HG02970 (cell line): ENCODE measurements around the gene ABCG5.

Source experiments
- ATAC-seq: cut with Tn5 transposase; IDR thresholded peaks from one replicate; pipeline ENCODE4 v1.9.1; 2021; ENCODE audit warnings: mild to moderate bottlenecking, moderate library complexity, moderate number of reproducible peaks; ENCODE audit not compliant: unreplicated experiment, low FRiP score

Gene ABCG5

GRCh38 chr2:43845181-43845580, 6.5 kb upstream of the ABCG5 start:
- no peak for ATAC-seq

GRCh38 chr2:43842866-43843226, 4.2 kb upstream of the ABCG5 start:
- ATAC-seq = no peak

DNA sequence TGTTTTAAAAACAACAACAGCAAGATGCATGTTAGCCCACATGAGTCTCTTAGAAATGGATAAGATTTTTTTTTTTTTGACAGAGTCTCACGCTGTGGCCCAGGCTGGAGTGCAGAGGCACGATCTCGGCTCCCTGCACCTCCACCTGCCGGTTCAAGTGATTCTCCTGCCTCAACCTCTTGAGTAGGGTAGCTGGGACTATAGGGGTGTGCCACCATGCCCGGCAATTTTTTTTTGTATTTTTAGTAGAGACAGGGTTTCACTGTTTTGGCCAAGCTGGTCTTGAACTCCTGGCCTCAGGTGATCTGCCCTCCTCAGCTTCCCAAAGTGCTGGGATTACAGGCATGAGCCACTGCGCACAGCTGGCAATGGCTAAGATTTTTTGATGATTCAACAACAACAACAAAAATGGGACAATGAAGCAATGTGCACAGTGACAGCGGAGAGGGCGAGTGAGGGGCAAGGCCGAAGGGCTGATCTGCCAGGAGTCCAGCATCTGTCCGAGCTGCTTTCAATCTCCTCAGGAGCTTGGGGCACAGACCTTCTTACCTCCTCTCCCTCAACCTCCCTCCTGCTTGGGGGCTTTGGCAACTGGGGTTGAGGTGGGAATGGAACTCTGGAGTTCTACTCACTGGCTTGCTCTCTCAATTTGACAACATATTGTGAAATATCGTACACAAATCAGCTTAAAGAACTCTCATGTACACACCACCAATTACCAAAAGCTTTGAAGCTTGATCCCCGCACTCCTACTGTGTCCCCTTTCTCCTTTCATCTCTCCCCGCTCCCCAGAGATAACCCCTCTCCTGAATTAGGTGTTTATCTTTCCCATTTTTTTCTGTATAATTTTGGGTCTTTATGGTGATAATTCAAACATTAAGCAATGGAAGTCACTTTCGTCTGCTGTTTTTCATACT, 3.6 kb upstream of the ABCG5 start:
- no peak for ATAC-seq

DNA sequence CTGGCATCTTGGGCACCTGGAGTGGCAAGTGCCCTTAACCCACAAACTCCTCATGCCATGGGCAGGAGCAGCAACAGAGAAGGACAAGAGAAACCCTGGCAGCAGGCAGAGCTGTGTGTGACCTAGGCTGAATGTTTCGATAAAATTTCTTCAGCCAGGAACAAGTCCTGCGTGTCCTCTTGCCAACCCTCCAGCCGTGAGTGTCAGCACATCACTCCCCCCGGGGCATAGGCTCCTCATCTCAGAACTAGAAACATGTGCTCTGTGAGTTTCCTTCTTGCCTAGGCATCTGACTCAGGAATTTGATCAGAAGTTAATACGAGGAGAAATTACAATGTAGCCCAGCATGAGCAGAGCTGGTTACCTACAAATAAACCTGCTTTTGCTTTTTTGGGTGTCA, 2.3 kb upstream of the ABCG5 start:
- ATAC-seq = no peak

DNA sequence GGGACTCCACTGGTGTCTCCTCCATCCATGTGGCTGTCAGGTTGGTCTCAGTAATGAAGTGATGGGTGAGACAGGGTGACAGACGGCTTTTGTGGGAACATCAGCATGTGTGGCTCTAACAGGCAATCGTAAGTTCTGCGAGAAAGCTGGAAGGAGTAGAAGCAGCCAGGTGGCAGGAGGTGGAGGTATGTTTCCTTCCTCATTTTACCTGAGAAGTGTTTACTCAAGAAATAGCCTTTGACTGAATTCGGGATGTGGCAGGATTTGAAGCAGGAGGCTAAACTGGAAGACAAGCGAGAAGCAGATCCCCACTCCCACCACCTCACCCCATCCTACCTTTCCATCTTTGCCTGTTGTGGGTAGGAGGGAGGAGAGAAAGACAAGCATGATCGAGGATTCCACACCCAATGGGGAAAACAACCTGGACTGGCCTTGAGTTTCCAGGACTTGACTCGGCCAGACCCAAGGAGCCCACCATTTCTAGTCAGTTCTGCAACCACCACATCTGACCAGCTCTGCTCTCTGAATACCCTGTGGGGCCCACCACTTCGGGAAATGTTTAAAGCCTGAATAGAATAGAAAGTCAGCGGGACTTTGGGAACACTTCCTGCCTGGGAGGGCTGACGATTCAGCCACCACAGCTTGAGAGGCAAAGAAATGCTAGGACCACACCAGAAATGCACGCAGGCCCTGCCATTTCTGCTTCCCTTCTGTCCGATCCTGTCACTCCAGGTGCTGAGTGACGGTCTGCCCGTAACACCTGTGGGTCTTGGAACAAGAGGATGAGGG, 1.3 kb upstream of the ABCG5 start:
- ATAC-seq = no peak

DNA sequence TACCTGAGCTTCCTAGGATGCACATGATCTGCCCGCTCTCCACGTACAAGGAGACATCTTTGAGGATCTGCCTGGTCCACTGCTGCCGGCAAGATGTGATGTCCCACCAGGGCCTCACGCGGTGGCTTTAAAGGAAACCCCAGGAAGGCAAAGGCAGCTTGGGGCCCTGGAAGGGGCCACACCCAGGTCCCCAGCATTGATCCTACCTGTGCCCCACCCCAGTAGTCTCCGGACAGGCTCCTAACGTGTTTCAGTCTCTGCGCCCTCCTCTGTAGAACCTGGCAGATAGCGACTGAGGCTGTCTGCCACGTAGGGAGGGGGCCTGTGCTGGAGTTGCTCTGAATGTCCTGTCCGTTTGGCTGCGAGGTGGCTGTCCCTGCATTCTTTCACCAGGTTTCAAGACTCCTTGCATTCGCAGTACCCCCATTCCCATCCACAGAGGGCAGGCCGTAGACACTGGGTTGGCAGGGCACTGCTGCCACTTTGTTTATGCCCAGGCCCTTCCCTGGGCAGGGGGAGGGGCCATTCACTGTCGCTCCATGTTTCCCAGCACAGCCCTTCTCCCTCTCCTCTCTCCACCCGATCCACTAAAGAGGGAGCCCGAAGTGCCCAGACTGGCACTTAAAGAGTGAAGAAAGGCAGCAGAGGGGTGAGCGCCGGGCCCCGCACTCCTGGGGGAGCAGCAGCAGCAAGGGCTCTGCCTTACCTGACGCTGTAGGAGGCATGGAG, 644 bp downstream of the ABCG5 start:
- ATAC-seq = no peak

GRCh38 chr2:43837033-43837432, 1.6 kb downstream of the ABCG5 start:
- no peak for ATAC-seq

DNA sequence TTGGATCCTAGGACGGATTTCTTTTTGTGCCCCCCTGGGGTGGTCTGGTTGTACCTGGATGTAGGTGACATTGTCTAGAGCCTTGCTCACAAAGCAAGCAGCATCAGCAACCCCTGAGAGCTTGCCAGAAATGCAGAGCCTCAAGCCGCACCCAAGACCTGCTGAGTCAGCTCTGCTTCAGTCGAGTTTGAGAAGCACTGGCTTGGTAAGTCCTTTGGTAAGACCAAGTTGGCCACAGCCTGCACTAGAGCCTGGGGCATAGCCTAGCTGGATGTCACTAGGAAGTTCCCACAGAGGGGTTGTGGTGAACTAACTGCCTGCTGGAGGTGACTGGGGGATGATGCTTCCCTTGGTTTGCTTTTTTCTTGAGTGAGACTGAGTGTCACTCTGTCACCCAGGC, 6.2 kb downstream of the ABCG5 start:
- no peak for ATAC-seq

GRCh38 chr2:43831543-43832294, 6.9 kb downstream of the ABCG5 start:
- ATAC-seq = no peak

DNA sequence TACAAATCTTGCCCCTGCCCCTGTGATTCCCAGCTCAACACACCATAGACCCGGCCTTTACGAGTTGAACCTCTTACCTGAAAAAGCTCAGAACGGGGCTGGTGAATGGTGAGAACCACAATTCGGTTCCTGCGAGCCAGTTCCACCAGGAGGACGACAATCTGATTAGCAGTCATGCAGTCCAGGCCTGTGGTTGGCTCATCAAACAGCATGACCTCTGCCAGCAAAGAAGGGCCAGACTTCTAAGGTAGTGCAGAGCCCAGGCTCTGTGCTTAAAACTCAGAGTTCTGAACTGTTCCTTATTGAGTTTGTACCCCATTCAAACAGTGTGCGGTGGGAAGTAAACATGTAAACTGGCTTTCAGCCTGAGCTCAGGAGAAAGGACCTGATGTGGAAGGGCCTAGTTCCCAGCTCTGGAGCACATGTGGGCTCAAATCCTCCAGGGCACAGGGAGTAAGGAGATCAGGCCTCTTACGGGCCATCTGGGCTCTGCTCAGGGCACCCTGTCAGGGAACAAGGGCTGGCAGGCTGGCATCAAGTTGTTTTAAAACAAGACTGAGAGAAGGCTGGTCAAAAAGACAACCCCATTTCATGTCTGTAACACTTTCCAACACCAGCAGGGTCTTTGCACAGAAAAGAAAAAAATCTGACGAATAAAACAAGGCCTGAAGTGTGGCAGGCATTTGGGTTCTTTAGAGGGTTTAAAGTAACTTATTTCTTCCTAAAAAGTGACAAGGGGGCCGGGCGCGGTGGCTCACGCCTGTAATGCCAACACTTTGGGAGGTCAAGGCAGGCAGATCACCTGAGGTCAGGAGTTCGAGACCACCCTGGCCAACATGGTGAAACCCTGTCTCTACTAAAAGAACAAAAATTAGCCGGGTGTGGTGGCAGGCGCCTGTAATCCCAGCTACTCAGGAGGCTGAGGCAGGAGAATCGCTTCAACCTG, 12.1 kb downstream of the ABCG5 start:
- no peak for ATAC-seq

DNA sequence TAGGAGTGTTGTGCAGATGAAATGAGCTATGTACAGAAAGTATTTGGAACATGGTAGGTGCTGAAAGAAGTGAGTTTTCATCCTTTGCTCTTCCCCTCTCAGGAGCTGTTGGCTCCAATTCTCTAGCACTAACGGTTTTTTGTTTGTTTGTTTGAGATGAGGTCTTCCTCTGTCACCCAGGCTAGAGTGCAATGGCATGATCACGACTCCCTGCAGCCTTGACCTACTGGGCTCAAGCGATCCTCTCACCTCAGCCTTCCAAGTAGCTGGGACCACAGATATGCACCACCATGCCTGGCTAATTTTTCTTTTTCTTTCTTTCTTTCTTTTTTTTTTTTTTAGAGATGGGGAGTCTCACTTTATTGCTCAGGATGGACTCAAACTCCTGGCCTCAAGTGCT, 12.8 kb downstream of the ABCG5 start:
- no peak for ATAC-seq

- ATAC-seq = no peak
These were observed 13.6 kb downstream of the ABCG5 start for GRCh38 chr2:43824951-43825493.

DNA sequence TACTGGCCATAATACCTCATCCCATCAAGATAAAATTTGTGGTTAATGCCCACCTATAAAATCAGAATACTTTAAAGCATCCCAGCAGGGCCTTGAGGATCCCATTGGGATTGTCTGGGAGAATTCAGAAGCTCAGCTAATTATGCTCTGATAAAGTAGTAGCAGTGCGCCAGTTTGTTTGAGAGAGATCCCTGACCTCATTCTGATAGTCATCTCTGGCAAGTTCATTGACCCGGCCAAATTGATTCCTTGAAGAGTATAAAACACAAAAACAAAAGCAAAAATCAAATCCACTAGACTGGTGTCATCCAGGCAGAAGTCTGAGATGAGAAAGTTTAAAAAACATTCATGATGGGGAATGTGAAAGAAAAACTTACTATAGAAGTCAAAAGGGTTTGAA, 14.1 kb downstream of the ABCG5 start:
- ATAC-seq = no peak

DNA sequence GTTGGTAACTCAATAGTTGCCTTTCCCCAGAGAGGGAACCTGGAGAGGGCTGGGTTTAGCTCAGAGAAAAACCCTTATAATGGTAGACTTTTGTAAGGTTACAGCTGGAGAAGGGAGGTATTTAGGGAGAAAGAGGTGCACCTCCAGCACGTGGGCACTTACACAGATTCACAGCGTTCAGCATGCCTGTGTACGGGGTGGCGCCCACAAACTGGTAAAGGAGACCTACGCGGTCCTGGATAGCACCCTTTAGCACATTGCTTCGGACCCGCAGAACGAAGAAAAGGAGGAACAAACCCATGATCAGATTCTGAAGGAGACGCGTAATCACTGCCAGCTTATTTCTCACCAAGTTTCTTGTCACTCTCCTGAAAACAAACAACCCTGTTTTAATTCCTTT, 14.9 kb downstream of the ABCG5 start:
- no peak for ATAC-seq

DNA sequence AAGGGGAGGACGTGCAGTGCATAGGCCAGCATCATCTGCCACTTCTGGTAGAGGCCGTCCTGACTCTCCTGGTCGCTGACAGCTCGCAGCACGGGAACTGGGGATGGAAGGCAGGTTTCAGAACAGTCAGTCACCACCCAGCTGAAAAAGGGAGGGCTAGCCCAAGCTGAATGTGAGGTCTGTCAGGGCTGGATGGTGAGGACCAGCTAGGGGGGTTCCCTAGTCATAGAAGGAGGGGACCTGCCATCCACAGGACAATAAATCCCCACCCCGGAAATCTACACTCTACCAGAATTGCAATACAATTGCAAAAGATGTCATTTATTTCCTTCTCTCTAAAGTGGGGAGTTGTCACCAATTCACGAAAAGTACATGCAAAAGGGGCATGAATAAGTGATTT, 15.8 kb downstream of the ABCG5 start:
- no peak for ATAC-seq

GRCh38 chr2:43819491-43820163, 19.0 kb downstream of the ABCG5 start:
- no peak for ATAC-seq

- no peak for ATAC-seq
These were observed 19.9 kb downstream of the ABCG5 start for GRCh38 chr2:43818761-43819160.

DNA sequence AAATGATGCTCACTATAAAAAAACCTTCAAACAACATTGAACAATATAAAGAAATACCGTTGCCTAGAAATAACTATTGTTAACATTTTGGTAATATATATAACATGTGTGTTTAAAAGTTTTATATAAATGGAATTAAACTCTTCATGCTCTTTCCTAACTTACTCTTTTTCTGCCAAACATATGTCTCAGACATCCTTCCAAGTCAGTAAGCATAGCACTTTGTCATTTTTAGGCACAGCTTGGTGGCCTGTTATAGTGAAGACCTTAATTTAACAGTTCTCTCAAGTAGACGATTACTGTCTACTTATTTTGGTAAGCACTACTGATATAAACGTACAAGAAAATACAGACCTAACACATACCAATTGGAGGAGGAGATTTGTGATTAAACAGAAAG, 23.9 kb downstream of the ABCG5 start:
- no peak for ATAC-seq

DNA sequence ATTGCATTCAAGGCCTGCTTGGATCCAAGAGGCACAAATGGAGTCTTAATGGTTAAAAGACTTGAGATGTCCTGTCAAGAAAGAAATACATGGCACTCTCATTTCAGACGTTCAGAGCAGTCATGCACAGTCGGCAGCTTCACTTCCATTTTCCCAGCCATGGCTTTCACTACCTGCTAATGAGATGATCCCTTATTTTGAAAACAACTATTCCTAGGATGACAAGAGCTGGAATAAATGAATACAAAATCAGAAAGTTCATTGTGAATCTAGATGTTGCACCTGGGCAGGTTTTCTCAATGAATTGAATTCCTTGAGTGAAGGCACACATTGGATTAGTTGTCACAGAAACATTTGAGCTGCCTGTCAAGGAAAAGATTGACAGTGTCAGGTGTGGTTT, 25.7 kb downstream of the ABCG5 start:
- no peak for ATAC-seq
